Stimulated activated CD4-positive, alpha-beta T cell treated with anti-CD3 and anti-CD28 coated beads, Interleukin-4, amount 100 ng/mL, for 4 hours (primary cell): Measurements from ENCODE around the gene AXL.
"Not testable (repeated sequence)": the region's sequence is repeated elsewhere in the genome, so short reads cannot be mapped to it uniquely, and the experiment has no call there.

Experiments used
- DNase-seq, 2 experiments: peaks; one replicate each; pipeline ENCODE4 v3.0.0-alpha.2; 2020

Gene AXL

DNA sequence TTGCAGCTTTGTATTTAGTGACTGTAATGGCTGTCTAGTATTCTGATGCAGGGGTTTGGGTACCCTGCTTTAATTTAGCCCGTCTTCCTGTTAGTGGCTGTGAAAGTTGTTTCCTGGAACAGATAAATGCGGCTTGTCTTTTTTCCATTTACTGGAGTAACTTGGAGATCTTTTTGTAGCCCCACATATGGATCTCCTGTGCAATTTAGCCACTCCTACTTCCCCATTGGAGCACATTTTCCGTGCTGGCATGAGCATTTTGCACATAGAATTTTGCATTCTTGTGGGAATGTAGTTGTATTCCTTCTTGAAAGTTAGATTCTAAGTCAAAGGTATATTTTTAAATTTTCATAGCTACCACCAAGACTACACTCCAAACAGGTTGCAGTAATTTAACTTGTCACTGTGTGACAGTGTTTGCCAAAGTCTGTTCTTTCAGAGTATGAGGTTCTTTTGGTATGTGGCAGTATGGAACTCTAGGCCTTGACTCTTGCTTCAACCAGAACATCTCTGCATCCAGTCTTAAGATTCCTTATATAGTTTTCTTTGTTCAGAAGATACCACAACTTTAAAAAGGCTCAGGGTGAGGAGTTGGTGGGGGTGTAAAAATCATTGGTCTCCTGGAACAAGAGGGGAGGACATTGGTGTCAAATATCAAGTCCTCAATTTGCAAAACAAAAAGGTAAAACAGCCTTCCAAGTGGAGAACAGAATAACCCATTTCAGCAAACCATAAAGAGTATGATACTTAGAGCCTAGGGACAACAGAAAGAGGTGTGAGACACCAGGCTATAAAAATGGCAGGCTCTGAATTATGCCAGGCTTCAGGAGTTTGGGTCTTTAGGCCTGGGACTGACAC is 69.9 kb downstream of the AXL start:
- DNase-seq: no peak

DNA sequence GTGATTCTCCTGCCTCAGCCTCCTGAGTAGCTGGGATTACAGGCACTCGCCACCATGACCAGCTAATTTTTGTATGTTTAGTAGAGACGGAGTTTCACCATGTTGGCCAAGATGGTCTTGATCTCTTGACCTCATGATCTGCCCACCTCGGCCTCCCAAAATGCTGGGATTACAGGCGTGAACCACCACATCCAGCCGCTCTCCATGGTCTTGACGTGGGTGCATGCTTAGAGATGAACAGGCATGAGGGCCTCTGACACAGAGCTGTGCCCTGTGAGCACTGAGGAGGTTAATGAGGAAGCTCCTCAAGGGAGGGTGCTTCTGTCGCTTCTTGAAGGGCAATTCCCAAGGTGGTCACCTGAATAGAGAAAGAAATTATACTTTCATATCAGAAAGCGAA is 70.8 kb downstream of the AXL start:
- DNase-seq: not testable (repeated sequence)

DNA sequence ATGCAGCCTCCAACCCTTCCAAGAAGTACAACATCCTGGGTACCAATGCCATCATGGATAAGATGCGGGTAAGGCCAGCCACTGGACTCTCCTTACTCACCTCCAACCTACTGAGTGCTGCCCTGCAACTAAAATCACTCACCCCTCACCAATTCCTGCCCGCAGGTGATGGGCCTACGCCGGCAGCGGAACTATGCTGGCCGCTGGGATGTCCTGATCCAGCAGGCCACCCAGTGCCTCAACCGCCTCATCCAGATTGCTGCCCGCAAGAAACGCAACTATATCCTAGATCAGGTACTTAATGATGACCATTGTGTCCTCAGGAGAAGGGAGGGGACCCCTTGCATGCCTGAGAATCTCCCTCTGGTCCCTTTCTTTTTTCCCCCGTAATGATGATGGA is 75.4 kb downstream of the AXL start:
- DNase-seq: no peak

DNA sequence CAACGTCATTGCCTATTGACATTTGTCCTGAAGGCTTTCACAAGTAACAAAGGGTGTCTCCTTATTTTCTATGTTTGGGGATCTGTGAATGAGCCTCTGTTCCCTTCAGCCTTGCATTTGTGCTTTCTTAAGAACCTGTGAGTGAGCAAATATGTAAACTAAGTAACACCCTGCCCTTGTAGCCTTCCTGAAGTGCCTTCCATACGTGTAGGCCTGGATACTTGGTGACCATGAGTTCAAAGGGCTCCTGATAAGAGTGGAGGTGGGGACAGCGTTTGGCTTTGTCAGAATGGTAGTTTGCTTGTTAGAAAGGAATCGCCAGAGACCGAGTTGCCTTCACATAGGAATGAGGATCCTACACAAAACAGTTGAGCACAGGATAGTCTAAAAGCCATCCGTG is 76.5 kb downstream of the AXL start:
- no peak for DNase-seq

DNA sequence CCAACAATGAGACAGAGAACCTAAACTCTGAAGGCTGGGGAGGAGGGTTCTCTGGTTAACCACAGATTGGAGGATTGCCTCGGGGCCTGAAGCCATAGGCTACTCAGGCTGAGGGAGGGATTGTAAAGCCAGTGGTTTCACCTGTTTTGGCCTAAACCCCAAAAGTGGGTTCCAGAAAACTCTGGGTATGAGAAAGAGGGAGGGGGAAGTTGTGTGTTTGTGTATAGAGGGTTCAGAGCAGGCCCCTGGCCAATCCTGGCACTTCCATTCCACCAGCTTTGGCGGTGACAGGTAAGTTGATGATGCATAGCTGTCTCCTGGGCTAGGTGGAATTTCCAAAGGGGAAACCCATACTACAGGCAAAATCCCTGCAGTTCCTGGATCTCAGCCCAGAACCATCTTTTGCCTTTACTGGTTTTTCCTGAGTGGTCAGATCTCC is 77.4 kb downstream of the AXL start:
- DNase-seq: no peak

DNA sequence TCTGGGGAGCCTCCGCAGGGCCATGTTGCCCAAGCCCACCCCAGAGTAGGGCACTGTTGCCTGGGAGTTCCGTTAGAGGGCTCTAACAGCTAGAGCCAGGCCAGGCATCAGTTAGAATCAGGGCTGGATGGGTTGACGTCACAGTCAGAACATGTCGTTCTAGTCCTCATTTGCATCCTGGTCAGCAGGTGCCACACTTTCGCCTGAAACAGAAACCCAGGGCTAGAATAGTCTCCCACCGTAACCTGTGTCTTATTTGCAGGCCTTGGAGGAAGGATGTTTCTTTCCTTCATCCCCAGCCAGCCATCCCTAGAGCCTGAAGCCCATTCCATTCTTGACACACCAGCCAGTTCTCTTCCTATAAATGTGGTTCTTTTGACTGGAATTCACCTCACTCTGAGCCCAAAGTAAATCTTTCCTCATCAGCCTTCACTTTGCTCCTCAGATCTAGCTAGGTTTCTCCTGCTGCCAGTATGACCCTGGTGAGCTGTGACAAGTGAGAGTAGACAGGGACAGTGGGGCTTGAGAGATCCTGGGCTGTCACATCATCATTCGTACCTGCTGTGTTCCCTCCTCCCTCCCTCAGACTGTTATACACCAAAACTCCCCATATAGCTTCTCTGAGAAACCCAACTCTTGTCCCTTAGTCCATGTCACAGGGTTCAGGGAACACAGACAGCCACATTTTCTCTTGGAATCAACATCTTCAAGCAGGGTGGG is 78.8 kb downstream of the AXL start:
- DNase-seq: no peak

DNA sequence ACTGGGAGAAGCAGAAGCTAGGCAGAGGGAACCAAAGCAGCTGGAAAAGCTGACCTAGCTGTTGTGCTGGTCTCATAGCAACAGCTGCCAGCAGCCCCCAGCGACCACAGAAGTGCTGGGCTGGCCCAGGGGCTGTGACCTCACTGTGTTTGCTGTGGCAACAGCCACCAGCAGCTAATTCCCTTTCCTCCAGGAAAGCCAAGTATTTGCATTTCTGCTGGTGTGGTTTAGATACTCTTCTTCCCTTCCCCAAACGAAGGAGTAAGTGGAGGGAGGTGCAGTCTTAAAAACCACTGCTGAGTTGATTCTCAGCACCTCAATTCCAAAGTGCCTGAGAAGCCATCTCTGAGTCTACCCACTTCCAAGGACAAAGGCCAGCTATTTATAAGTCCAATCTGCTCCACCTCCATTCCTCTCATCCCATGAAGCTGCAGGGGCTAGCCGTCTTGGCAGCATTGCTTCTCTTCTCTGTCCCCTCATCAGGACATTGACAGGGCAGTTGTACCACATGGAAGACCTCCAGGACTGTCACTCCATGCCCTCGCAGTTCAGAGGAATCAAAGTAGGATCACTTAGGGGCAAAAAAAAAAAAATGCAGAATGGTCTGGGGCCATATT is 79.4 kb downstream of the AXL start:
- no peak for DNase-seq

DNA sequence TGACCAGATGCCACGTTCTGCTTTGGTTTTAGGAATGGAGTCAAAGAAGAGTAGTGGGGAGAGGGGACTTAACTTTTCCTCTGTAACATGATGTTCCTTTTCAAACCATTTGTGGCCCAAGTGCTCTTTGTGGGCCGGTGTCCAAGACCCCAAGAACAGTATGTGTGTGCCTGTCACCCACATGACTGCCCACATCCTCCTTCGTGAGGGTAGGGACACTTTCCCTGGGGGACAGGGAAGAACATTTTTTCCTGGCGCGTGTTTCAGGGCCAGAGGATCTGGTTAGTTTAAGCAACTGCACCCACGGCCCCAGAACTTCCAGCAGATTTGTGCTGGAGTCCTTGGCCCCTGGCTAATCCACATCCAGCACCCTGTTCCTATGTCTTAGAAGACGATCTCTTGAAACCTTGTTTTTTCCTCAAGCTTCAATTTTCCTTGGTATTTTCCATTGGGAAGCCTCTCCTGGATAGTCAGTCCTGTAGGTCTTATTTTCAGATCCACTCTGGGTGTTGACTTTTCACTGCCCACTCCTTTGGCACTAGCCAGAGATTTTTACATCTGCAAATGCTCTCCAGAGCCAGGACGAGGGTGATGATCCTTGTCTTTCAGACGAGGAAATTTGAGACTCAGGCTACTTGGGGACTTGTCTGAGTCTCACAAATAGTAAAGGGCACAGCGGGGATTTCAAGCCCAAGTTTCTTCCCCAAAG is 80.2 kb downstream of the AXL start:
- DNase-seq: no peak

DNA sequence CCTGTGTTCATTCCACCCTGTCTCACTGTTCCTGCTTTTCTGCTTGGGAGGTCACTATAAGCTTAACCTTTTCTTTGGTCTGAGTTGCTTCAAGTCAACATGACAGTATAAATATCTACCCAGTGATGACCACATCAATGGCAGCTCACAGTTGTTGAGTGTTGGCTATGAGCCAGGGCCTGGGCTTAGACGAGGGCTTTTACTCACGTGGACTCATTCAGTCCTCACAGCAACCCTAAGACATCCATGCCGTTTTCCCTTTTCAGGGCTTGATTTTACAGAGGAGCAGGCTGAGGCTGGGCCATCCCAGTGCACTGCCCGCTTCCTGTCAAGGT is 80.7 kb downstream of the AXL start:
- no peak for DNase-seq

DNA sequence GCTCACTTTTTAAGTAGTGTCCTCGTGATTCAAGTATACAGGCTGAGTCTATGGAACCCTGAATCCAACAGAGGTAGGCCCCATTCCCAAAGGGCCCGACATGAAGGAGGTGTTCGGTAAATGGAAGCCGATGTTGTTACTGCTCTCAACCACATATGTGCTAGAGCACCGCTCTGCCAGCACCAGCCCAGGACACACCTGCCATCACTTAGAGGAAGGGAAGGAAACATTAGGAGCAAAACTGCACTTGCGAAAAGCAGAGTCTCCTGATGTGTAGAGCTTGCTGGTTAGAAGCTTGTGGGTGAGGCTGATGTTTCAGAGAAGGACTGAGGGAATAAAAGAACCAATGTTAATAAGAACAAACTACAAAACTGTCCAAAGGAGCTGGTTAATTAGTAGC is 81.5 kb downstream of the AXL start:
- no peak for DNase-seq

DNA sequence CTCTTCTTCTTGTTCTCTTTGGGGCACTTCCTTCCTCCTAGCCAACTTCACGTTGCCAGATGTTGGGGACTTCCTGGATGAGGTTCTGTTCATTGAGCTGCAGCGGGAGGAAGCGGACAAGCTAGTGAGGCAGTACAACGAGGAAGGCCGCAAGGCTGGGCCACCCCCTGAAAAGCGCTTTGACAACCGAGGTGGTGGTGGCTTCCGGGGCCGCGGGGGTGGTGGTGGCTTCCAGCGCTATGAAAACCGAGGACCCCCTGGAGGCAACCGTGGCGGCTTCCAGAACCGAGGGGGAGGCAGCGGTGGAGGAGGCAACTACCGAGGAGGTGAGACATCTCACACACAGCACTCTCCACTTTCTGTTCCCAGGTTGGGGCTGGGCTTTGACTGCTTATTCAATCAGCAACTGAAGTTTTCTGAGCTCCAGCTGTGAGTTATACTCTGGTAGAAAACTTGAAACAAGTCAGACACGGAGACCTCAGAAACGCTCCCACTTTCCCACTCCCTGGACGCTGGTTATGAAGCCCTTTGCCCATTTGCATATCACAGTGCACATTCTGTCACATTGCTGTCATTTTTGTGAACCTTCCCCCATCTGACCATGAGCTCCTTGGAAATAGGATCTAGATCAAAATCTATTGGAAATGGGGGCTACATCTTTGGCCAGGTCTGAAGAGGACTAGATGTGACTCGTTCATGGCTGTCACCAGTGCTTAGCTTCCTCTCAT is 83.8 kb downstream of the AXL start:
- peak; percentile 59 to 61 for DNase-seq

DNA sequence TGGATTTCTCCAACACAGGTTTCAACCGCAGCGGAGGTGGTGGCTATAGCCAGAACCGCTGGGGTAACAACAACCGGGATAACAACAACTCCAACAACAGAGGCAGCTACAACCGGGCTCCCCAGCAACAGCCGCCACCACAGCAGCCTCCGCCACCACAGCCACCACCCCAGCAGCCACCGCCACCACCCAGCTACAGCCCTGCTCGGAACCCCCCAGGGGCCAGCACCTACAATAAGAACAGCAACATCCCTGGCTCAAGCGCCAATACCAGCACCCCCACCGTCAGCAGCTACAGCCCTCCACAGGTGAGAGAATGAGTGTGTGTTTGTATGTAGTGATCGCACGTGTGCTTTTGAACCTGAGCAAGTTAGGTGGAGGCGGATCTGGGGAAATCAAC is 84.9 kb downstream of the AXL start:
- no peak for DNase-seq

DNA sequence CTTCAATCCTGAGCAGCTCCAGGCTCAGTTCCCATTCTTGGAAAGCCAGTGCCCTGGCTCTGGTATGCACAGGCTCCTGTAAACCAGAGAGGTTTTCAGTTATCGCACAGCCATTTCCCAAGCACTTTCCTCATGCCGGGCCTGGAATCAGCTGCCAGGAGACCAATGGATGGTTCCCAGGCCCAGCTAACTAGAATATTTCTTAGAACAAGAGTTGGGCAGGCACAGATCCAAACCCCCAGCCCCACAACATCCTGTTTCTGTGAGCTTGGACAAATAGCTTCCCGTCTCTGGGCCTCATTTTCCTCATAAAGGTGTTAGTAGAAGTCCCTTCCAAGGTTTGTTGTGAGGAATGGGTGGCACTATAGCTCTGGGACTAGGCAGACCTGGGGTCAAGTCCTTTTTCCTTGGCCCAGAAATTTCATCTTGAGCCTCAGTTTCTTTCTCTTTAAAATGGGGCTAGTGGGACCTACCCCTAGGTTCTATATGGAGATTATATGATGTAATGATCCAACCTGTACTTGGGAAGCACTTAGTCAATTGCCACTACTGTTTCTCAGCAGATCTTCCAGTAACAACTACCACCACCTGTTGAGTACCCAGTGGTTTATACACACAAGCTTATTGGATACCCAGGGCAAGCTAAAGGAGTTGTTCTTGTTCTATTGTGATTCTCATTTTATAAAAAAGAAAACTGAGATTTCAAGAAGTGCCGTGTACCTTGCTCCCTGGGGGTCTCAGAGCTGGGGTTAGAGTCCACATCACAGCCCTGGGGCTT is 85.9 kb downstream of the AXL start:
- no peak for DNase-seq

DNA sequence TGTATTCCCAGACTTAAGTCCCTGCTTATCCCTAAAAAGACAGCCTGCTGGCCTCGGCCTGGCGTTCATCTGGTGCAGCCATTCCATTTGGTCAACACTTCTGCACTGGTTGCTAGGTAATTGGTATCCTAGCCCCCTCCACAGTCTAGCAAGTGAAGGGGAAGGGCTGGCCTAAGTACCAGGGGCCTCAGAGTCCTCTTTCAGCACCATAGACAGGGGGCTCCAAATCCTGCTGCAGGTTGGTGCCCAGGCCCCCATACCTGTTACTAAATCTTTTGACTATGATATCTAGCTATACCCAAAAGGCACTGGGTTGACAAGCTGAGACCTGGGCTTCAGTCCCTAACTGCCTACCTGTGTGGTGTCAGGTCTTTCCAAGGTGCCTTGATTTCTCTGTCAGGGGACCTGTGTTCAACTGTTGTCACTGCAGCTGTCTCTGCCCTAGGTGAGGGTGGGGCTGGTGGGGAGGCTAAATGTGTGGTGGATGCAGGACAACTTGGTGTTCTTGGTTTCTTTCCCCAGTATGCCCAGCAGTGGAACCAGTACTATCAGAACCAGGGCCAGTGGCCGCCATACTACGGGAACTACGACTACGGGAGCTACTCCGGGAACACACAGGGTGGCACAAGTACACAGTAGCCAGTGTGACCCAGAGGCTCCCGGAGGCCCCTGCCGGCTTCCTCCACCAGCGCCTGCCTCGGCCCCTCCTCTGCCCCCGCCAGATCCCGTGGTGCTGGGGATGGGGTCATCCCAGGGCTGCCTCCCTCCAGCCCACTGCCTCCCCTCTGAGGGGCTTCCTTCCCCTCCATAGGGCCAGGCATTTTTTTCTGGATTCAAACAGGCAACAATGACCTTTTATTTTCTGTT is 87.1 kb downstream of the AXL start:
- no peak for DNase-seq

DNA sequence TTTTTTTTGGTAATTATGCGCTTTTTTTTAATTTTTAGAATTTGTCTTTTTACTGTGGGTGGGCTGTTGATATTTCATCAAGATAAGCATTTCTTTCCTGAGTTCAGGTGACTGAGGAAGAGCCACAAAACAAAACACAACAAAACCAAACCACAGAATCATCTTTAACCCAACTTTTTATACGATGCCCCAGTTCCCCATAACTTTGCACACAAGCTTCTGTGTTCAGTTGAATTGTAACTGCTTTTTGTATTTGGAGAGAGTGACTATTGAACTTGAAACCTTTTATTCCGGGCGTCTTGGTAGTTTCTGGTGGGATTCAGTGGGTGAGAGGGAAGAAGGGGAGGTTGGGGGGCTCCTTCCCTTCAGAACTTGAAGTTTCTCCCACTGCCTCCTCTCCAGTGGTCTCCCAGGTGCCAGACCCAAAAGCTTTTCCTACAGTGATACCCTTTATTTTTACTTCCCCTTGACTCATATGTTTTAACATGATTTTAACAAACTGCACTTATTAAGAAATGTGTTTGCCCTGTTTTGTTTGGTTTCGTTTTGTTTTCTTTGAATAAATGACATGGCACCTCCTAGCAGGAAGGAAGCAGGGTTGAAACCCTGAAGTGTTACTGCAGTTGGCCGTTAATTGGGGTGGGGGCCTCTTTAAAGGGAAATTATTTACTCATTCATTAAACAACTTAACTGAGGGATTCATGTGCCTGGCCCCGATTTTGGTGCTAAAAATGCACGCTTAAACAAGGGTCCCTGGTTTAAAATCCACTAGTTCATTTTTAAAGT is 88.3 kb downstream of the AXL start:
- DNase-seq: no peak

DNA sequence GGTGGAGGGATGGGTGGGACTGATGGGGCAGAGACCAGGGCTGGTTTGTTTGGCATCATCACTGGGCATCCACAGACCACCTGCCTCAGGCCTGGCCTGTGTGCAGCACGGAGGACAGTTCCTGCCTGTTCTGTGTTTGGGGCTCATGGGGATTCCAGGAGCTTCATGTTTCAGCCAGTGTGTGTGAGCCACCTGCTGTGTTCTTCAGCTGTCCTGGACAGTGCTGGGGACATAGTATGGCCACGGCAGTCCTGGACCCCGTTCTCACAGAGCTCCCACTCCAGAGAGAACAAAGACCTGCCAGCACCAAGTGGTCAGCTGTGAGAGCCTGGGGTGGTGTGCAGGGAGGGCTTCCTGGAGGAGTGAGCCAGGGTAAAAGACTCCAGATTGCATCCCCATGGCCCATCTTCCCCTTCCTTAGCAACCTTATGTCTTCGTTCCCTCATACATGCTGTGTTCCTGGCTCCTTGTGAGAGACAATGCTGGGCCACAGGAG is 89.0 kb downstream of the AXL start:
- no peak for DNase-seq

DNA sequence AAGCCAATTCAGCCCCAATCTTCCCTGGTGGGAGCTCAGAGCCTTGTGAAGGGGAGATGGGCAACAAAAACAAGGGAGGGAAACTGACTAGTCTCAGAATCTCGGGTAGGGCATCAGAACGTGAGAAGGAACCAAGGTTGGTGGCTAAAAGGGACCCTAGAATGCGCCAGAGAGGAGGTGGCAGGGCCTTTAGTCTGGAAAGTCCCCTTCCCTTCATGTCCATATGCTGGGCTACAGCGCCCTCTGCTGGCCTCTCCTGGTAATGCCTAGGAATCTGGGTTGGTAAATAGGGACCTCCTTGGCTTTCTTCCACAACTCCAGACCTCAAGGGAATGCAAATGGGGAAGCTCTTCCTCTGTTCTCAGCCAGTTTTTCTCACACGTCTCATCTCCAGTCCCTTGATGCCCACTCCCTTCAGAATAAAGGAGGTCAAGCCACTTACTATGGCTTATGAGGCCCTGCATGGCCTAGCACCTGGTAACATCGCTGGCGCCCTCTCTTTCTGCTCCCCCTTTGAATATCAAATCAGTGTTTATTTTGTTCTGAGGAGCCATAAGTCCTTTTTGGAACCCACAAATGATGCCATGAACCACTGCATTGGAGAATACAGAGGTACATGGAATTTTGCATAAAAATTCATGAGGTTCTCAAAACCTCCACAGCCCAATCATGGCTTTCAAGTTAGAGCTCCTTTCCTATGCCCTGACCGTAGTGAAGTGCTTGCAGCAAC is 89.6 kb downstream of the AXL start:
- DNase-seq: peak; percentile 85 to 93

DNA sequence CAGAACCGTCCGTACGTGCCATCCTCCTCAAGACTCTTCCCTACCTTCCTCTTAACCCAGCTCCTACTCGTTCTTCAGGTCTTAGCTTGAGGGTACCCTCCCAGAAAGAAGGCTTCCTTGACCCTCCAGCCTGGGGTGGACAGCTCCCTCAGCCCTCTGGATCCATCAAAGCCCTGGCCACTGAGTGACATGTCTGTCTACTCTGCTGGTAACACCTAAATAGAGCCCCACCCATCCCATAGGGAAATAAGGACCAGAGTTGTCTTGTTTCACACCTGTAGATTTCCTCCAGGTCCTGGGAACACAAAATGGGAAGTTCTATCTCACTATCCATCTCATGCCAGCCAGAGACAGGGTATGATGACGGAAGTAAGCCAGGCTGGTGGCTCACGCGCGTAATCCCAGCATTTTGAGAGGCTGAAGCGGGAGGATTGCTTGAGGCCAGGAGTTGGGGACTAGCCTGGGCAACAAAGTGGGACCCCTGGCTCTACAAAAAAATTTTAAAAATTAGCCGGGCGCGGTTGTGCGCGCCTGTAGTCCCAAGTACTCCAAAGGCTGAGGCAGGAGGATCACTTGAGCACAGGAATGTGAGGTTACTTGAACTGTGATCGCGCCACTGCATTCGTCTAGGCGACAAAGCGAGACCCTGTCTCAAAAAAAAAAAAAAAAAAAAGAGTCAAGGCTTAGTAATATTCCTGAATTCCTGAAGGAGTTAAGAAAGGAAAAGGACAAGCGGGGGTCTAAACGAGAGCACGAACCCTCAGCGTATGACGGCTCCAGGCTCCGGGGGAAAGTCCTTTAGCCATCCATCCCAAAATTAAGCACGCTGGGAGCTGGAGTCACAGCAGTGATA is 90.4 kb downstream of the AXL start:
- DNase-seq: no peak
